Keratinocyte (primary cell): ENCODE data around the gene HDHD5. TPM values are rescaled to one million over a fixed set of nuclear protein-coding genes. Genes with fewer than 3 reads are reported as not detected.

Experiments used
- DNase-seq: peaks from one replicate; pipeline ENCODE4 v3.0.0-alpha.2; 2011; ENCODE audit warnings: low read depth, missing footprints, low spot score
- FAIRE-seq: peaks from 2 replicates; lab custom pipeline; 2011; peaks lifted over from hg19 to GRCh38; lab: Jason Lieb, UNC
- H2AFZ ChIP-seq: 2 replicates; pipeline ENCODE4 v1.6.0; 2012; ENCODE audit warnings: low read length, control low read depth, inconsistent platforms; ENCODE audit not compliant: control insufficient read depth
- H3K27ac ChIP-seq: 2 replicates; pipeline ENCODE4 v1.5.1; 2011; ENCODE audit warnings: low read length; ENCODE audit not compliant: control insufficient read depth, insufficient read depth
- H3K27me3 ChIP-seq: 3 replicates; pipeline ENCODE4 v1.6.0; 2011; ENCODE audit warnings: low read length; ENCODE audit not compliant: control insufficient read depth, insufficient read depth; ENCODE audit errors: extremely low read depth
- H3K36me3 ChIP-seq, 2 experiments: 2 replicates in 1 of 2; 3 replicates in 1 of 2; pipeline ENCODE4 v1.5.1; 2011; ENCODE audit warnings: low read length in 2 of 2, mild to moderate bottlenecking in 1 of 2; ENCODE audit not compliant: control insufficient read depth in 2 of 2, insufficient read depth in 2 of 2; ENCODE audit errors: extremely low read depth in 1 of 2
- H3K4me1 ChIP-seq: 3 replicates; pipeline ENCODE4 v1.5.1; 2011; ENCODE audit warnings: low read length; ENCODE audit not compliant: control insufficient read depth, insufficient read depth; ENCODE audit errors: extremely low read depth
- H3K4me2 ChIP-seq: 3 replicates; pipeline ENCODE4 v1.6.0; 2011; ENCODE audit warnings: low read depth, low read length; ENCODE audit not compliant: control insufficient read depth, insufficient read depth; ENCODE audit errors: extremely low read depth
- H3K4me3 ChIP-seq, 3 experiments: fragments of 200-600 bp in 1 of 3; sonication (generic) in 1 of 3; 2 replicates in 2 of 3; 3 replicates in 1 of 3; pipeline ENCODE4 v1.5.1; 2011 to 2016; ENCODE audit warnings: low read length in 3 of 3, mild to moderate bottlenecking in 3 of 3, control low read depth in 2 of 3, inconsistent platforms in 1 of 3, low read depth in 1 of 3, mixed read lengths in 1 of 3, mixed run types in 1 of 3, moderate library complexity in 1 of 3; ENCODE audit not compliant: control insufficient read depth in 2 of 3, insufficient read depth in 2 of 3; ENCODE audit errors: extremely low read depth in 1 of 3
- H3K79me2 ChIP-seq: 2 replicates; pipeline ENCODE4 v1.6.0; 2012; ENCODE audit warnings: low read length; ENCODE audit not compliant: control insufficient read depth, insufficient read depth
- H3K9ac ChIP-seq: 3 replicates; pipeline ENCODE4 v1.6.0; 2011; ENCODE audit warnings: low read length; ENCODE audit not compliant: control insufficient read depth, insufficient read depth; ENCODE audit errors: extremely low read depth
- H3K9me1 ChIP-seq: 3 replicates; pipeline ENCODE4 v1.6.0; 2011; ENCODE audit warnings: low read length; ENCODE audit not compliant: control insufficient read depth, insufficient read depth; ENCODE audit errors: extremely low read depth
- H3K9me3 ChIP-seq: 2 replicates; pipeline ENCODE4 v1.5.1; 2012; ENCODE audit warnings: low read depth, low read length; ENCODE audit not compliant: control insufficient read depth
- H4K20me1 ChIP-seq: 3 replicates; pipeline ENCODE4 v1.6.0; 2011; ENCODE audit warnings: low read length; ENCODE audit not compliant: control insufficient read depth, insufficient read depth; ENCODE audit errors: extremely low read depth
- CTCF ChIP-seq, 3 experiments: IDR thresholded peaks in 1 of 3; conservative IDR thresholded peaks in 1 of 3; optimal IDR thresholded peaks in 1 of 3; 2 replicates in 2 of 3; 3 replicates in 1 of 3; pipeline versions ENCODE3 to v1.5.1; 2011; ENCODE audit warnings: low read length in 3 of 3, mild to moderate bottlenecking in 3 of 3, moderate library complexity in 2 of 3, control low read depth in 1 of 3, inconsistent platforms in 1 of 3; ENCODE audit not compliant: insufficient read depth in 2 of 3; ENCODE audit errors: extremely low read depth in 1 of 3
- EZH2 ChIP-seq: IDR thresholded peaks from one replicate; pipeline ENCODE4 v1.6.1; 2012; ENCODE audit warnings: inconsistent platforms, mild to moderate bottlenecking, low read length, moderate library complexity
- dilution Hi-C: fragments of 300-500 bp; cut with MboI; formaldehyde crosslinking; loops from one replicate; pipeline ENCODE4 v1.7.0; 2020; ENCODE audit warnings: low sequenced_read_pairs; ENCODE audit not compliant: extremely low pct_ligation_motif_present
- polyA plus RNA-seq, 5 experiments: library from polyadenylated mRNA; depleted of rRNA in 3 of 5; stranded (reverse) in 3 of 5; stranded (forward) in 1 of 5; unstranded in 1 of 5; fragments of >200 nt; gene quantifications; 1 replicate in 1 of 5; 2 replicates in 3 of 5; 3 replicates in 1 of 5; pipeline versions ENCODE4 v1.2.1 to v1.2.3, GENCODE V29; 2011 to 2012; ENCODE audit warnings: missing spikeins in 2 of 5, low read depth in 1 of 5, low replicate concordance in 1 of 5

The HDHD5 gene
- polyA plus RNA-seq, 1 donor (not counting 4 experiments of a cell fraction or from before 2014, with no cell fraction given), result 22.6 TPM

GRCh38 chr22:17143101-17143500 lies 16.0 kb downstream of the HDHD5 start:
- Histone ChIP-seq H3K4me3 (no peak overlapping the region), H4K20me1 (no peaks in the 10 kb centered on the region), H3K4me2 (no peak overlapping the region), H2AFZ (no peak overlapping the region), H3K27me3 (no peaks in the 10 kb centered on the region), H3K79me2 (peaks cover 3% of the 10 kb centered on the region), H3K9me3 (no peaks in the 10 kb centered on the region), H3K9me1 (no peaks in the 10 kb centered on the region), H3K4me1 (no peaks in the 10 kb centered on the region), H3K36me3 (peaks cover 17 to 19% of the 10 kb centered on the region in 2 experiments), H3K9ac (no peak overlapping the region), H3K27ac (no peak overlapping the region)
- dilution Hi-C loops, result no loop called here
- FAIRE-seq, result no peak
- TF ChIP-seq CTCF (optimal IDR thresholded peaks at IDR 0.05 in 1 of 3, IDR thresholded peaks at IDR 0.05 in 1 of 3, conservative IDR thresholded peaks at IDR 0.05 in 1 of 3; ENCODE audit: extremely low read depth in 1 of 3, insufficient read depth in 2 of 3, low read length in 3 of 3), result no peak
- no peak for TF ChIP-seq EZH2
- DNase-seq, result no peak

GRCh38 chr22:17140826-17141766 lies 18.0 kb downstream of the HDHD5 start:
- H3K9ac ChIP-seq, result no peak overlapping the region
- H3K27me3 ChIP-seq, result no peaks in the 10 kb centered on the region
- no peaks in the 10 kb centered on the region for H4K20me1 ChIP-seq
- dilution Hi-C loops, result no loop called here
- TF ChIP-seq CTCF (optimal IDR thresholded peaks at IDR 0.05 in 1 of 3, IDR thresholded peaks at IDR 0.05 in 1 of 3, conservative IDR thresholded peaks at IDR 0.05 in 1 of 3; ENCODE audit: extremely low read depth in 1 of 3, insufficient read depth in 2 of 3, low read length in 3 of 3) (no peak), EZH2 (no peak)
- no peak overlapping the region for H3K4me3 ChIP-seq
- H3K9me1 ChIP-seq, result no peaks in the 10 kb centered on the region
- H3K4me2 ChIP-seq, result no peak overlapping the region
- H3K79me2 ChIP-seq, result no peaks in the 10 kb centered on the region
- no peaks in the 10 kb centered on the region for H3K4me1 ChIP-seq
- no peak overlapping the region for H2AFZ ChIP-seq
- peaks cover 16 to 18% of the 10 kb centered on the region in 2 experiments for H3K36me3 ChIP-seq
- H3K9me3 ChIP-seq, result no peaks in the 10 kb centered on the region
- H3K27ac ChIP-seq, result no peak overlapping the region
- DNase-seq (no peak), FAIRE-seq (no peak)
